Thyroid gland (tissue), 4 donors: Measurements from ENCODE around the gene LRCOL1. TPM values are rescaled to one million over a fixed set of nuclear protein-coding genes. Genes with fewer than 3 reads are reported as not detected.

Experiments
- DNase-seq, 2 donors: peaks; one replicate each; pipeline ENCODE4 v3.0.0-alpha.2; 2019
- H3K27ac ChIP-seq, 3 donors: fragments of 200-600 bp; sonication (generic); 1 replicate in 2 of 3; 2 replicates in 1 of 3; pipeline ENCODE4 v1.5.1; 2016 to 2019; ENCODE audit warnings: mild to moderate bottlenecking in 1 of 3, moderate library complexity in 1 of 3
- H3K27me3 ChIP-seq: fragments of 200-600 bp; sonication (generic); one replicate; pipeline ENCODE4 v1.5.1; 2019
- H3K36me3 ChIP-seq, 2 donors: fragments of 200-600 bp; sonication (generic); one replicate each; pipeline ENCODE4 v1.5.1; 2016 to 2019
- H3K4me1 ChIP-seq, 2 donors: fragments of 200-600 bp; sonication (generic); one replicate each; pipeline ENCODE4 v1.5.1; 2017 to 2019
- H3K4me3 ChIP-seq, 3 donors: fragments of 200-600 bp; sonication (generic); replicated peaks in 1 of 3; 1 replicate in 2 of 3; 2 replicates in 1 of 3; pipeline ENCODE4 v1.5.1; 2016; ENCODE audit warnings: mild to moderate bottlenecking in 1 of 3
- H3K9me3 ChIP-seq: fragments of 200-600 bp; sonication (generic); one replicate; pipeline ENCODE4 v1.5.1; 2017
- CTCF ChIP-seq, 6 experiments: fragments of 200-600 bp in 3 of 6; fragments of 450-650 bp in 3 of 6; sonication (generic) in 3 of 6; IDR thresholded peaks; one replicate each; pipeline ENCODE4 v1.5.1; 2016 to 2019; ENCODE audit warnings: antibody characterized with exemption in 6 of 6, mild to moderate bottlenecking in 2 of 6, inconsistent platforms in 1 of 6, moderate library complexity in 1 of 6
- POLR2A ChIP-seq, 2 donors: fragments of 450-650 bp; IDR thresholded peaks; one replicate each; pipeline ENCODE4 v1.6.1; 2017; ENCODE audit warnings: antibody characterized with exemption in 2 of 2, mild to moderate bottlenecking in 2 of 2, moderate library complexity in 1 of 2
- WGBS, 2 donors: methylation state at CpG; one replicate each; pipeline ENCODE4 v1.1.5; 2017; 5-methylcytosine and 5-hydroxymethylcytosine counted together
- intact Hi-C: fragments of 100-400 bp; cut with DNase I; formaldehyde crosslinking; loops from one replicate; pipeline ENCODE4 v1.15.1; 2023
- total RNA-seq, 4 donors: library from RNA; depleted of rRNA; stranded (reverse); fragments of >200 nt; gene quantifications; one replicate each; pipeline ENCODE4 v1.2.3, GENCODE V29; 2016

The LRCOL1 gene
- total RNA-seq, 4 donors from 2014 or later, result 0.89 to 3.2 (median 3.2) TPM; not detected in 1

- no peaks in the 10 kb centered on the region for H3K27me3 ChIP-seq
- intact Hi-C loops, result no loop called here
- no peak overlapping the region for H3K27ac ChIP-seq
- DNase-seq, result no peak
- peaks cover 0 to 20% of the 10 kb centered on the region in 2 donors for H3K36me3 ChIP-seq
- WGBS, 2 donors, result 95 to 97% methylated on average over 23 of the region's 24 CpGs
- TF ChIP-seq CTCF (IDR thresholded peaks at IDR 0.05), result no peak
- no peak for TF ChIP-seq POLR2A (IDR thresholded peaks at IDR 0.05)
- no peak overlapping the region for H3K4me3 ChIP-seq
- H3K9me3 ChIP-seq, result no peaks in the 10 kb centered on the region
- H3K4me1 ChIP-seq, result no peaks in the 10 kb centered on the region
Measured at GRCh38 chr12:132648616-132649225, 38.3 kb upstream of the LRCOL1 start.

GRCh38 chr12:132647858-132648257, 37.5 kb upstream of the LRCOL1 start:
- no peak overlapping the region for H3K4me3 ChIP-seq
- H3K9me3 ChIP-seq, result no peaks in the 10 kb centered on the region
- no peak overlapping the region for H3K27ac ChIP-seq
- WGBS, 2 donors, result 94 to 99% methylated on average over 10 of the region's 10 CpGs
- no peaks in the 10 kb centered on the region for H3K4me1 ChIP-seq
- peaks cover under 1 to 25% of the 10 kb centered on the region in 2 donors for H3K36me3 ChIP-seq
- no peak for DNase-seq
- TF ChIP-seq CTCF (IDR thresholded peaks at IDR 0.05), result no peak
- TF ChIP-seq POLR2A (IDR thresholded peaks at IDR 0.05), result no peak
- no peaks in the 10 kb centered on the region for H3K27me3 ChIP-seq
- intact Hi-C loops, result no loop called here

GRCh38 chr12:132646850-132647249, 36.5 kb upstream of the LRCOL1 start:
- no peak for DNase-seq
- TF ChIP-seq POLR2A (IDR thresholded peaks at IDR 0.05), result no peak
- no peak for TF ChIP-seq CTCF (IDR thresholded peaks at IDR 0.05)
- H3K4me3 ChIP-seq, result no peak overlapping the region
- H3K4me1 ChIP-seq, result no peaks in the 10 kb centered on the region
- 96 to 97% methylated on average over 7 of the region's 7 CpGs for WGBS, 2 donors
- H3K27me3 ChIP-seq, result no peaks in the 10 kb centered on the region
- intact Hi-C loops, result no loop called here
- no peak overlapping the region for H3K27ac ChIP-seq
- no peaks in the 10 kb centered on the region for H3K9me3 ChIP-seq
- H3K36me3 ChIP-seq, result peaks cover 9 to 27% of the 10 kb centered on the region in 2 donors

- DNase-seq, result no peak
- Histone ChIP-seq H3K27me3 (no peaks in the 10 kb centered on the region), H3K36me3 (peaks cover 11 to 15% of the 10 kb centered on the region in 2 donors), H3K4me3 (no peak overlapping the region), H3K27ac (no peak overlapping the region), H3K4me1 (no peaks in the 10 kb centered on the region), H3K9me3 (no peaks in the 10 kb centered on the region)
- 96 to 97% methylated on average over 26 to 27 of the region's 30 CpGs for WGBS, 2 donors
- intact Hi-C loops, result no loop called here
- no peak for TF ChIP-seq POLR2A (IDR thresholded peaks at IDR 0.05)
- no peak for TF ChIP-seq CTCF (IDR thresholded peaks at IDR 0.05)
Measured at GRCh38 chr12:132642846-132643835, 32.8 kb upstream of the LRCOL1 start.
